Frontal cortex (tissue), 4 donors: ENCODE results near the gene MT1E. TPM values are rescaled to one million over a fixed set of nuclear protein-coding genes. Genes with fewer than 3 reads are reported as not detected.
"Not testable (repeated sequence)": the region's sequence is repeated elsewhere in the genome, so short reads cannot be mapped to it uniquely, and the experiment has no call there.

ENCODE experiments used
- DNase-seq, 2 donors: peaks; one replicate each; pipeline ENCODE4 v3.0.0; 2012; ENCODE audit warnings: low spot score in 2 of 2
- FAIRE-seq: peaks from 2 replicates; lab custom pipeline; 2012; peaks lifted over from hg19 to GRCh38; lab: Jason Lieb, UNC
- total RNA-seq: library from RNA; depleted of rRNA; stranded (reverse); fragments of >200 nt; gene quantifications from one replicate; pipeline ENCODE4 v1.2.3, GENCODE V29; 2014
- donor health status: control.
- donor health status: control.
- donor health status: control.

The MT1E gene
- total RNA-seq, 1 donor from 2014 or later: 5.7 TPM

GRCh38 chr16:56667581-56668571 is 42.3 kb downstream of the MT1E start, which contains the start of gene MT1G:
Gene MT1G (minus strand): TSS chr16:56668065. CDS start chr16:56667993, 72 bp downstream.
- no peak for DNase-seq
- FAIRE-seq: no peak

- no peak for FAIRE-seq
- DNase-seq: no peak
These were observed 43.6 kb downstream of the MT1E start, which contains the start of gene MT1H for GRCh38 chr16:56669005-56669839. Gene MT1H (plus strand): TSS chr16:56669814. CDS start chr16:56669885, 71 bp downstream.

GRCh38 chr16:56669840-56670619 is 44.4 kb downstream of the MT1E start:
- FAIRE-seq (no peak), DNase-seq (no peak)

- DNase-seq: no peak
These were observed 45.0 kb downstream of the MT1E start for GRCh38 chr16:56670620-56670934.

GRCh38 chr16:56671691-56672090 is 46.1 kb downstream of the MT1E start:
- not testable (repeated sequence) for FAIRE-seq

More at GRCh38 chr16:56670620-56670934, 45.0 kb downstream of the MT1E start:
- no peak for FAIRE-seq

GRCh38 chr16:56672171-56672570 is 46.6 kb downstream of the MT1E start:
- FAIRE-seq, DNase-seq: not testable (repeated sequence)

More at GRCh38 chr16:56671691-56672090, 46.1 kb downstream of the MT1E start:
- not testable (repeated sequence) for DNase-seq

- FAIRE-seq (no peak), DNase-seq (no peak)
These were observed 47.4 kb downstream of the MT1E start for GRCh38 chr16:56672761-56673536.

GRCh38 chr16:56673921-56674320 is 48.3 kb downstream of the MT1E start:
- DNase-seq (no peak), FAIRE-seq (no peak)

- FAIRE-seq, DNase-seq: not testable (repeated sequence)
These were observed 49.0 kb downstream of the MT1E start for GRCh38 chr16:56674570-56674969.

GRCh38 chr16:56675685-56676210 is 50.2 kb downstream of the MT1E start:
- FAIRE-seq: no peak

More at GRCh38 chr16:56675685-56676210, 50.2 kb downstream of the MT1E start:
- no peak for DNase-seq

Other genes starting within 250 kb of the MT1E start
- 336 TPM for gene AMFR, start 200.2 kb upstream of the MT1E start, total RNA-seq
- gene NUDT21, start 174.4 kb upstream of the MT1E start, total RNA-seq: 280 TPM
- gene OGFOD1, start 174.2 kb upstream of the MT1E start, total RNA-seq: 26.9 TPM
- gene BBS2, start 105.8 kb upstream of the MT1E start, total RNA-seq: 144 TPM
- gene MT4, start 60.7 kb upstream of the MT1E start, total RNA-seq: not detected
- 7.3 TPM for gene MT3, start 36.3 kb upstream of the MT1E start, total RNA-seq
- 1.6 TPM for gene MT2A, start 17.2 kb upstream of the MT1E start, total RNA-seq
- gene MT1M, start 6.9 kb downstream of the MT1E start, total RNA-seq: not detected
- not detected for gene MT1A, start 12.9 kb downstream of the MT1E start, total RNA-seq
- not detected for gene MT1B, start 26.1 kb downstream of the MT1E start, total RNA-seq
- 1.2 TPM for gene MT1F, start 32.2 kb downstream of the MT1E start, total RNA-seq
- not detected for gene MT1G, start 42.3 kb downstream of the MT1E start, total RNA-seq
- not detected for gene MT1H, start 44.0 kb downstream of the MT1E start, total RNA-seq
- 7.7 TPM for gene MT1X, start 56.7 kb downstream of the MT1E start, total RNA-seq
- gene NUP93, start 104.3 kb downstream of the MT1E start, total RNA-seq: 219 TPM
- gene SLC12A3, start 239.4 kb downstream of the MT1E start, total RNA-seq: not detected